RWPE2 (cell line): ENCODE measurements around the gene MANSC4.

Experiments
- ATAC-seq: fragments of 200-7000 bp; cut with Tn5 transposase; 3 replicates; pipeline ENCODE4 v1.9.1; 2021; ENCODE audit warnings: low read depth
- DNase-seq: peaks from one replicate; pipeline ENCODE4 v3.0.0-alpha.2; 2020; ENCODE audit warnings: low spot score
- H3K27ac ChIP-seq: fragments of 450-650 bp; 2 replicates; pipeline ENCODE4 v1.5.1; 2017; ENCODE audit warnings: mild to moderate bottlenecking; ENCODE audit not compliant: poor library complexity, severe bottlenecking
- H3K27me3 ChIP-seq: fragments of 250-450 bp; sonication (Bioruptor Pico); 2 replicates; pipeline ENCODE4 v1.5.1; 2021; ENCODE audit warnings: mild to moderate bottlenecking, moderate library complexity; ENCODE audit not compliant: insufficient read depth, poor library complexity, severe bottlenecking
- H3K36me3 ChIP-seq: fragments of 250-450 bp; sonication (Bioruptor Pico); 2 replicates; pipeline ENCODE4 v1.5.1; 2020; ENCODE audit warnings: low read depth, mild to moderate bottlenecking, moderate library complexity
- H3K4me1 ChIP-seq: fragments of 250-450 bp; sonication (Bioruptor Pico); 2 replicates; pipeline ENCODE4 v1.5.1; 2021; ENCODE audit warnings: mild to moderate bottlenecking, moderate library complexity; ENCODE audit not compliant: insufficient read depth, poor library complexity, severe bottlenecking
- H3K4me3 ChIP-seq: fragments of 250-450 bp; sonication (Bioruptor Pico); 2 replicates; pipeline ENCODE4 v1.5.1; 2021; ENCODE audit warnings: mild to moderate bottlenecking, moderate library complexity; ENCODE audit not compliant: severe bottlenecking
- H3K9me3 ChIP-seq: fragments of 250-450 bp; sonication (Bioruptor Pico); 2 replicates; pipeline ENCODE4 v1.5.1; 2021; ENCODE audit warnings: mild to moderate bottlenecking, moderate library complexity; ENCODE audit not compliant: severe bottlenecking
- TF ChIP-seq, protein P1 (sequence below): fragments of 450-650 bp; IDR thresholded peaks from one replicate; pipeline ENCODE4 v1.5.1; 2017; ENCODE audit warnings: mild to moderate bottlenecking, moderate library complexity; ENCODE audit not compliant: poor library complexity, severe bottlenecking

The MANSC4 gene

GRCh38 chr12:27796128-27796527 lies 16.1 kb upstream of the MANSC4 start:
- Histone ChIP-seq H3K27me3 (no peaks in the 10 kb centered on the region), H3K4me3 (no peak overlapping the region), H3K9me3 (no peaks in the 10 kb centered on the region), H3K4me1 (no peaks in the 10 kb centered on the region), H3K27ac (no peak overlapping the region), H3K36me3 (peaks cover 12% of the 10 kb centered on the region)
- ATAC-seq: no peak
- no peak for DNase-seq
- TF ChIP-seq, protein P1, sequence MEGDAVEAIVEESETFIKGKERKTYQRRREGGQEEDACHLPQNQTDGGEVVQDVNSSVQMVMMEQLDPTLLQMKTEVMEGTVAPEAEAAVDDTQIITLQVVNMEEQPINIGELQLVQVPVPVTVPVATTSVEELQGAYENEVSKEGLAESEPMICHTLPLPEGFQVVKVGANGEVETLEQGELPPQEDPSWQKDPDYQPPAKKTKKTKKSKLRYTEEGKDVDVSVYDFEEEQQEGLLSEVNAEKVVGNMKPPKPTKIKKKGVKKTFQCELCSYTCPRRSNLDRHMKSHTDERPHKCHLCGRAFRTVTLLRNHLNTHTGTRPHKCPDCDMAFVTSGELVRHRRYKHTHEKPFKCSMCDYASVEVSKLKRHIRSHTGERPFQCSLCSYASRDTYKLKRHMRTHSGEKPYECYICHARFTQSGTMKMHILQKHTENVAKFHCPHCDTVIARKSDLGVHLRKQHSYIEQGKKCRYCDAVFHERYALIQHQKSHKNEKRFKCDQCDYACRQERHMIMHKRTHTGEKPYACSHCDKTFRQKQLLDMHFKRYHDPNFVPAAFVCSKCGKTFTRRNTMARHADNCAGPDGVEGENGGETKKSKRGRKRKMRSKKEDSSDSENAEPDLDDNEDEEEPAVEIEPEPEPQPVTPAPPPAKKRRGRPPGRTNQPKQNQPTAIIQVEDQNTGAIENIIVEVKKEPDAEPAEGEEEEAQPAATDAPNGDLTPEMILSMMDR: no peak

GRCh38 chr12:27794818-27795584 lies 15.0 kb upstream of the MANSC4 start:
- H3K36me3 ChIP-seq: peaks cover 12% of the 10 kb centered on the region
- no peaks in the 10 kb centered on the region for H3K4me1 ChIP-seq
- no peak overlapping the region for H3K4me3 ChIP-seq
- H3K27me3 ChIP-seq: no peaks in the 10 kb centered on the region
- no peak for DNase-seq
- no peak for ATAC-seq
- no peak overlapping the region for H3K27ac ChIP-seq
- TF ChIP-seq, protein P1: no peak
- H3K9me3 ChIP-seq: no peaks in the 10 kb centered on the region

DNA sequence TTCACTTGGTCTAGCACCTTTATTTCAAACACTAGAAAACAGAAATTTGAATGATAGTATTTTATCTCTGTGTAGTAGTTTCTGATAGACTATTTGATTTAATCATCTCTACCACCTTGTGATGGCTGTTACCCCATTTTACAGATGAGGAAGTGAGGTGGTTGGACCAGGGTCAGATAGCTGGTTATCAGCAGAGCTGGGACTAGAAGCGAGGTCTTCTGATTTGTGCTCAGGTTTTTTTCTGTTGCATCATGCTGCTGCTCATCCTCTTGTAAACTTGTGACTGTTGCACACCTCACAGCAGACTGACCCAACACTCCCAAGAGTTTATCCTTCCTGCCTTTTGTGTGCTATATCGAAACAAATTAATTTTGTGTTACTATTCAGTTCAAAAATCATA lies 10.1 kb upstream of the MANSC4 start:
- ATAC-seq (no peak), DNase-seq (no peak)
- TF ChIP-seq, protein P1: no peak
- Histone ChIP-seq H3K27ac (no peak overlapping the region), H3K4me3 (no peak overlapping the region), H3K27me3 (no peaks in the 10 kb centered on the region), H3K4me1 (peaks cover 12% of the 10 kb centered on the region), H3K36me3 (no peaks in the 10 kb centered on the region; the same call in none of the 2 replicates), H3K9me3 (no peaks in the 10 kb centered on the region)

GRCh38 chr12:27787559-27787958 lies 7.5 kb upstream of the MANSC4 start:
- Histone ChIP-seq H3K27ac (no peak overlapping the region), H3K36me3 (no peaks in the 10 kb centered on the region; the same call in 1 of the 2 replicates), H3K4me1 (peaks cover 12% of the 10 kb centered on the region), H3K4me3 (no peak overlapping the region), H3K9me3 (no peaks in the 10 kb centered on the region), H3K27me3 (no peaks in the 10 kb centered on the region)
- ATAC-seq (no peak), DNase-seq (no peak)
- TF ChIP-seq, protein P1: no peak
